Type B pancreatic cell (in vitro differentiated cells): ENCODE results near the gene VEGFB. TPM values are rescaled to one million over a fixed set of nuclear protein-coding genes. Genes with fewer than 3 reads are reported as not detected.
"Not testable (repeated sequence)": the region's sequence is repeated elsewhere in the genome, so short reads cannot be mapped to it uniquely, and the experiment has no call there.

Source experiments
- DNase-seq: peaks from one replicate; pipeline ENCODE4 v3.0.0; 2021; ENCODE audit warnings: mixed read lengths; ENCODE audit not compliant: unreplicated experiment; ENCODE audit errors: extremely low spot score
- H3K27ac Mint-ChIP-seq: 2 replicates; pipeline ENCODE4 v1.8.0; 2021; ENCODE audit warnings: mild to moderate bottlenecking, mixed read lengths
- H3K27me3 Mint-ChIP-seq: 2 replicates; pipeline ENCODE4 v1.8.0; 2021; ENCODE audit warnings: mixed read lengths
- H3K36me3 Mint-ChIP-seq: 2 replicates; pipeline ENCODE4 v1.8.0; 2021; ENCODE audit warnings: mixed read lengths
- H3K4me1 Mint-ChIP-seq: one replicate; pipeline ENCODE4 v1.8.0; 2021; ENCODE audit warnings: mixed read lengths; ENCODE audit not compliant: unreplicated experiment
- H3K4me3 Mint-ChIP-seq: 2 replicates; pipeline ENCODE4 v1.8.0; 2021; ENCODE audit warnings: mild to moderate bottlenecking, mixed read lengths
- H3K9me3 Mint-ChIP-seq: 2 replicates; pipeline ENCODE4 v1.8.0; 2021; ENCODE audit warnings: mixed read lengths
- total RNA-seq: library from RNA; stranded (reverse); gene quantifications from 2 replicates; pipeline ENCODE4 v1.2.1, GENCODE V29; 2021; ENCODE audit warnings: low replicate concordance
- TF ChIP-seq, protein P1 (sequence below): fragments of 200-600 bp; sonication (generic); conservative IDR thresholded peaks from 2 replicates; pipeline ENCODE4 v1.5.0; 2021; ENCODE audit warnings: antibody characterized with exemption, mild to moderate bottlenecking

Gene VEGFB
- total RNA-seq, 1 donor from 2014 or later = 66.3 TPM

DNA sequence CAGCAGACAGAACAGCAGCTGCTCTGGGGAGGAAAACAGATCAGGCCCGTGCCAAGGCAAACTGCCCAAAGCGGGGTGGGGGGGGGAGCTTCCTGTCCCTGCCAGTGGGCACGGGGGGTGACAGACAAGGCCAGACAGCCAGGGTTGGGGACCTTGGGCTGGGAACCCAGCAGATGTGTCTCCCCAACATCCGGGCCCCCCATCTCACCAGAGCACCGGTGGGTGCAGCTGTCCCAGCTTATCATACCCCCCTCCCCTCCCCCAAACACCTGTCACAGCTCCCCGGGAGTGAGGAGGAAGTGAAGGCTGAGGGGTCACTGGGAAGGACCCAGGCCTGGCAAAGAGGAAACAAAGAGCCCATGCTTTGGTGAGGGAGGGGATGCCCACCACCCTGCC, 11.0 kb downstream of the VEGFB start:
- H3K27ac Mint-ChIP-seq = peak overlapping the region; percentile 99
- H3K4me1 Mint-ChIP-seq = peaks cover 16% of the 10 kb centered on the region
- no peaks in the 10 kb centered on the region for H3K27me3 Mint-ChIP-seq
- no peak for DNase-seq
- peak overlapping the region; percentile 94 for H3K4me3 Mint-ChIP-seq
- H3K36me3 Mint-ChIP-seq = no peaks in the 10 kb centered on the region
- TF ChIP-seq, protein P1, sequence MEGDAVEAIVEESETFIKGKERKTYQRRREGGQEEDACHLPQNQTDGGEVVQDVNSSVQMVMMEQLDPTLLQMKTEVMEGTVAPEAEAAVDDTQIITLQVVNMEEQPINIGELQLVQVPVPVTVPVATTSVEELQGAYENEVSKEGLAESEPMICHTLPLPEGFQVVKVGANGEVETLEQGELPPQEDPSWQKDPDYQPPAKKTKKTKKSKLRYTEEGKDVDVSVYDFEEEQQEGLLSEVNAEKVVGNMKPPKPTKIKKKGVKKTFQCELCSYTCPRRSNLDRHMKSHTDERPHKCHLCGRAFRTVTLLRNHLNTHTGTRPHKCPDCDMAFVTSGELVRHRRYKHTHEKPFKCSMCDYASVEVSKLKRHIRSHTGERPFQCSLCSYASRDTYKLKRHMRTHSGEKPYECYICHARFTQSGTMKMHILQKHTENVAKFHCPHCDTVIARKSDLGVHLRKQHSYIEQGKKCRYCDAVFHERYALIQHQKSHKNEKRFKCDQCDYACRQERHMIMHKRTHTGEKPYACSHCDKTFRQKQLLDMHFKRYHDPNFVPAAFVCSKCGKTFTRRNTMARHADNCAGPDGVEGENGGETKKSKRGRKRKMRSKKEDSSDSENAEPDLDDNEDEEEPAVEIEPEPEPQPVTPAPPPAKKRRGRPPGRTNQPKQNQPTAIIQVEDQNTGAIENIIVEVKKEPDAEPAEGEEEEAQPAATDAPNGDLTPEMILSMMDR = no peak
- no peaks in the 10 kb centered on the region for H3K9me3 Mint-ChIP-seq

DNA sequence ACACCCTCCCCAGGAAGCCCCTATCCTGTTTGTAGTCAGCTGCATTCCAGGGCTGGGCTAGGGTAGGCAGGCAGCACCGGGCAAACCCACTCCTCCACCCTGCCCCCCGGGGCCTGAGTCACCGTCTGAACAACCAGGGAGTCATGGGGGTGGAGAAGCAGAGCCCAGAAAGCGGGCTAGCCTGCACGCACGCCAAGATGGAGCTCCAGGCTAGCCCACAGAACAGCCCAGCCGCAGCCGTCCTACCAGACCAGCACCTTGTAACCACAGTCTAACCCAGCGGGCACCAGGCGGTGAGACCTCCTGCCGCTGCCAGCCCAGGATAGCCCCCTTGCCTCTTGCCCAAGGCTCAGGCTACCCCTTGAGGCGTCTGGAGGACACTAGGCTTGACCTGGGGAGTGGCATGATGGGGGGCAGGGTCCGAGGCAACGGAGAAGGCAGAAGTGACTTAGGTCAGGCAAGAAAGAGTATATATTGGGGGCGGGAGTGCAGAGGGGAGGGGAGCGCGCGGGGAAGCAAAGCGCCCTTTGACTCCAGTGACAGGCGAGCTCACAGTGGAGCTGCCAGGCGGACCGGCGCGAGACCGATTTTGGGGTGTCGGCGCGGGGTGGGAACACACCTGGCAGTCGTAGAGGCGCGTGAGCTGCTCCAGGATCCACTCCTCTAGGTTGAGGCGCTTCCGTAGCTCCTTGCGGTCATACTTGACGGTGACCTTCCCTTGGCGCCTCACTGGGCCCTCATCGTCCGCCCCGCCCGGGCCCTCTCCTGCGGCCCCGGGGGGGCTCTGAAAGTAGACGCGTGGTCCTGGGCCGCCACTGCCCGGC, 11.6 kb downstream of the VEGFB start:
- DNase-seq = no peak

DNA sequence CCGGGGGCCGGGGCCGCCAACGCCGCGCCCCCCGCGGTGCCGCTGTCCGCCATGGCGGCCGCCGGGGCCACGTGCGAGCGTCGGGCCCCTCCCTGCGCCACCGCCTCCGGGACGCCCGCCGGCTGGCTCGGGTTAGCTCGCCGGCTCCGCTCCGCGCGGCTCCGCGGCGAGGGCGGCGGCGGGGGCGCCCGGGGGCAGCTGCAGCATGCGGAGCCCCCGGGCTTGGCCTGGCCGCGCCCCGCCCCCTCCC, 12.2 kb downstream of the VEGFB start:
- not testable (repeated sequence) for H3K27me3 Mint-ChIP-seq, H3K27ac Mint-ChIP-seq, H3K9me3 Mint-ChIP-seq, H3K36me3 Mint-ChIP-seq, DNase-seq
- Mint-ChIP-seq H3K4me3 (peak overlapping the region; percentile 94), H3K4me1 (peaks cover 16% of the 10 kb centered on the region)

More for the DNA sequence above, 11.6 kb downstream of the VEGFB start:
- Mint-ChIP-seq H3K4me3 (peak overlapping the region; percentile 94), H3K27ac (peak overlapping the region; percentile 99), H3K36me3 (no peaks in the 10 kb centered on the region), H3K9me3 (no peaks in the 10 kb centered on the region), H3K4me1 (peaks cover 16% of the 10 kb centered on the region), H3K27me3 (no peaks in the 10 kb centered on the region)
- TF ChIP-seq, protein P1 = peak; percentile 17

DNA sequence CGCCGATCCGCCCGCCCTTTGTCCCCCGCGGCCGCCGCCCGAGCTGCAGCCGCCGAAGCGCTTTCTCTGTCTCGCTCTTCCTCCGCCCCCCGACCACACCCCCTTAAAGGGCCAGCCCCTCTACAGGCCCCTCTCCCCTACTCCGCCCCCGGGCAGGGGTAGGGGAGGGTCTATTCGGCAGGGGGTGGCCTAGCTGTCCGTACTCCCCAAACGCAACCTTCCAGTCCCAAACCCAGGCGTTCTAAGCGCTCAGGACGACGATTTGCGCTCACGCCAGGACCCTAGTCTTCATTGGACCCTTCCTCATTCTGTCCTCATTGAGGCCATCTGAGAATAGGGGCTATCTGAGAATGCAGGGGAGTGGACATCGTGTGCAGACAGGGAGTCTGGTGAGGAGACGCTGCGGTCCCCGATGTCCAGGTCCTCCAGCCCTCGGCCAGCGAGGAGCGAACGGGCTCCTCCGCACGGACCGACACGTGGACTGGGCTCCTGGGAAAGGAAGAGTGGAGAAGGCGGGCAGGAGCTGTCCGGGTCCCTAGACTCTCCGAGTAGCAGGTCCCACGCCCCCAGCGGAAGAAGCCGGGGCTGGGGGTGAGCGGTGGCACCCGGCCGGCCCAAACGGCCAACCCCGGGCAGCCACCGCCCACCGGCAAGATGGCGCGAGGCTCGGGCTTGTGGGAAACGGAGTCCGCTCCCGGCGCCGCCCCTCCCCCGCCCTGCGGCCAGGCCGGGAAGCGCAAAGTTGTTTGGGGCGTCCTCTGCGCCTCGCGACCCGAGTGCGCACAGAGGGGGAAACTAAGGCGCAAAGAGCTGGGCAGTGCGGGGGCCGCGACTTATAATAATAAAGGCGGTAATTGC, 12.7 kb downstream of the VEGFB start, which contains the start of gene PPP1R14B:
PPP1R14B (minus strand) TSS at position 73 of the 858 bp plus-strand sequence. CDS start 270 bp downstream, outside the sequence.
- peak; percentile 90 for DNase-seq

DNA sequence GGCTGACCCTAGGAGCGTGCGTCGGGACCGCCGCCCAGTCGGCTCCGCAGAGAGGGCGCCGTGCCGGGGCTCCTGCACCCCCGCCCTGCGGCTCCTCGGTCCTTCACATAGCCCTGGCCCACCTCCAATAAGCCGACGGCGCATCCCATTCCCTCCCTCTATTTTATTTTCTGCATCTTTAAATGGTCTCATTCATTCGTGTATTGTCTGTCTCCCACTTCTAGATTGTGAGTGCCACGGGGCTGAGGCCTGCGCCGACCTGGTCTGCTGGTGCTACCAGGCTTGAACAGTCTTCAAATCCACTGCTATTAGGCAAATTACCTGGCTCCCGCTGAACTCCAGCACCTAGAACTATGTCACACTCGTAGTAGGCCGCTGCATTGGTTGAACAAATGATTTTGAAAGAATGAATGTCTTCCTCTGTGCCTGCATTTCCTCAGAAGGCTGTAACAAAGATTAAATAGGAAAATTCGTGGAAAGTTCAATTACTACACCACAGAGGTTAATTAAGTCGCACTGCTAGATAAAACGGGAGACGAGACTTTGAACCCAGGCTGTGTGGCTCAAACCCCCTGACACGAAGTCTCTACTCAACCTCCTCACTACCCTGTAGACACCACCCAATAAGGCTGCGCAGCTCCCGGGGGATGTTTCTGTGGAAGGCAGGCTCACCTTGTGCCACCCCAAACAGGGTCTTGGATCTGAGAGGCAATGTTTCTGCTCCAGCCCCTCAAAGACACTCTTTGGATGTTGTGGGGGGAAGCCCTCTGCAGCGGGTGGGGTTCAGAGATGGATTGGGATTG, 13.5 kb downstream of the VEGFB start:
- H3K27me3 Mint-ChIP-seq = no peaks in the 10 kb centered on the region
- no peaks in the 10 kb centered on the region for H3K36me3 Mint-ChIP-seq
- DNase-seq = no peak
- peak overlapping the region; percentile 76 for H3K27ac Mint-ChIP-seq
- TF ChIP-seq, protein P1 = peak; percentile 4
- no peaks in the 10 kb centered on the region for H3K9me3 Mint-ChIP-seq
- H3K4me3 Mint-ChIP-seq = peak overlapping the region; percentile 85
- H3K4me1 Mint-ChIP-seq = peaks cover 13% of the 10 kb centered on the region

More for the DNA sequence above, 12.7 kb downstream of the VEGFB start, which contains the start of gene PPP1R14B:
- TF ChIP-seq, protein P1 = peak; percentile 33
- no peaks in the 10 kb centered on the region for H3K36me3 Mint-ChIP-seq
- H3K9me3 Mint-ChIP-seq = no peaks in the 10 kb centered on the region
- peaks cover 16% of the 10 kb centered on the region for H3K4me1 Mint-ChIP-seq
- H3K27ac Mint-ChIP-seq = peak within 1 kb of the TSS; percentile 99
- peak within 1 kb of the TSS; percentile 94 for H3K4me3 Mint-ChIP-seq
- no peaks in the 10 kb centered on the region for H3K27me3 Mint-ChIP-seq
